ENCODE measurements around the gene PTPRT.

Gene PTPRT

GRCh38 chr20:42360621-42361020 is 829.1 kb downstream of the PTPRT start:
- Histone ChIP-seq H3K36me3 (ENCODE audit: control insufficient read depth in 1 of 2, insufficient read depth in 2 of 2, low read length in 2 of 2) (no peaks in the 10 kb centered on the region), H3K4me3 (ENCODE audit: low read depth in 1 of 2, low read length in 2 of 2) (no peak overlapping the region), H3K27ac (ENCODE audit: low read depth, low read length) (no peak overlapping the region), H3K4me1 (ENCODE audit: control insufficient read depth in 1 of 2, insufficient read depth in 2 of 2, low read length in 2 of 2) (no peaks in the 10 kb centered on the region), H3K9me3 (ENCODE audit: control insufficient read depth in 1 of 2, low read length in 2 of 2) (no peaks in the 10 kb centered on the region), H3K9ac (ENCODE audit: low read depth in 1 of 2, low read length in 2 of 2) (no peak overlapping the region), H3K27me3 (ENCODE audit: control insufficient read depth in 1 of 2, insufficient read depth in 2 of 2, low read length in 2 of 2) (no peaks in the 10 kb centered on the region)

- Histone ChIP-seq H3K27ac (ENCODE audit: low read depth, low read length) (no peak overlapping the region), H3K4me1 (ENCODE audit: control insufficient read depth in 1 of 2, insufficient read depth in 2 of 2, low read length in 2 of 2) (no peaks in the 10 kb centered on the region), H3K36me3 (ENCODE audit: control insufficient read depth in 1 of 2, insufficient read depth in 2 of 2, low read length in 2 of 2) (no peaks in the 10 kb centered on the region)
Observed at GRCh38 chr20:42359617-42360016, 830.1 kb downstream of the PTPRT start.

GRCh38 chr20:42352096-42352495 is 837.6 kb downstream of the PTPRT start:
- Histone ChIP-seq H3K36me3 (ENCODE audit: control insufficient read depth in 1 of 2, insufficient read depth in 2 of 2, low read length in 2 of 2) (no peaks in the 10 kb centered on the region), H3K4me1 (ENCODE audit: control insufficient read depth in 1 of 2, insufficient read depth in 2 of 2, low read length in 2 of 2) (no peaks in the 10 kb centered on the region), H3K27ac (ENCODE audit: low read depth, low read length) (no peak overlapping the region), H3K9ac (ENCODE audit: low read depth in 1 of 2, low read length in 2 of 2) (no peak overlapping the region), H3K9me3 (ENCODE audit: control insufficient read depth in 1 of 2, low read length in 2 of 2) (no peaks in the 10 kb centered on the region), H3K4me3 (ENCODE audit: low read depth in 1 of 2, low read length in 2 of 2) (no peak overlapping the region), H3K27me3 (ENCODE audit: control insufficient read depth in 1 of 2, insufficient read depth in 2 of 2, low read length in 2 of 2) (no peaks in the 10 kb centered on the region)

More at GRCh38 chr20:42359617-42360016, 830.1 kb downstream of the PTPRT start:
- Histone ChIP-seq H3K4me3 (ENCODE audit: low read depth in 1 of 2, low read length in 2 of 2) (no peak overlapping the region), H3K27me3 (ENCODE audit: control insufficient read depth in 1 of 2, insufficient read depth in 2 of 2, low read length in 2 of 2) (no peaks in the 10 kb centered on the region), H3K9me3 (ENCODE audit: control insufficient read depth in 1 of 2, low read length in 2 of 2) (no peaks in the 10 kb centered on the region), H3K9ac (ENCODE audit: low read depth in 1 of 2, low read length in 2 of 2) (no peak overlapping the region)

DNA sequence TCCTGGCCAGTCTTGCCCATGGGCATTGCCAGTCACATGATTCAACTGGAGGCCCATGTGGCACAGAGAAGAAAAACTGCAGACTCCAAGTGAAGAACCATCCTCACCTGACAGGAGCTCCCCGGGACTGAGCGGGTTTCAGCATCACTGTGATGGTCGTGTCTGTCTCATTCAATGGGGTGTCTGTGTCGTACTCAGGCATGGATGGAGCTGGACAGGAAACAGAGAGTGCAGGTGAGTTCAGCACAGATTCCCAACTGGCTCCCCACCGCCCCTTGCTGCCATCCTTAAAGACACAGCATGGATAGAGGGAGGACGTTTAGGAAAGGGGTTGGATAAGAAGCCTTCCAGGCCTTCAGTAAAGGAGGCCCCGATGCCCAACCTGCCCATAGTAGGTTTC is 839.2 kb downstream of the PTPRT start:
- Histone ChIP-seq H3K36me3 (ENCODE audit: control insufficient read depth in 1 of 2, insufficient read depth in 2 of 2, low read length in 2 of 2) (no peaks in the 10 kb centered on the region), H3K4me1 (ENCODE audit: control insufficient read depth in 1 of 2, insufficient read depth in 2 of 2, low read length in 2 of 2) (no peaks in the 10 kb centered on the region), H3K9ac (ENCODE audit: low read depth in 1 of 2, low read length in 2 of 2) (no peak overlapping the region), H3K4me3 (ENCODE audit: low read depth in 1 of 2, low read length in 2 of 2) (no peak overlapping the region), H3K27ac (ENCODE audit: low read depth, low read length) (no peak overlapping the region), H3K27me3 (ENCODE audit: control insufficient read depth in 1 of 2, insufficient read depth in 2 of 2, low read length in 2 of 2) (no peaks in the 10 kb centered on the region), H3K9me3 (ENCODE audit: control insufficient read depth in 1 of 2, low read length in 2 of 2) (no peaks in the 10 kb centered on the region)

DNA sequence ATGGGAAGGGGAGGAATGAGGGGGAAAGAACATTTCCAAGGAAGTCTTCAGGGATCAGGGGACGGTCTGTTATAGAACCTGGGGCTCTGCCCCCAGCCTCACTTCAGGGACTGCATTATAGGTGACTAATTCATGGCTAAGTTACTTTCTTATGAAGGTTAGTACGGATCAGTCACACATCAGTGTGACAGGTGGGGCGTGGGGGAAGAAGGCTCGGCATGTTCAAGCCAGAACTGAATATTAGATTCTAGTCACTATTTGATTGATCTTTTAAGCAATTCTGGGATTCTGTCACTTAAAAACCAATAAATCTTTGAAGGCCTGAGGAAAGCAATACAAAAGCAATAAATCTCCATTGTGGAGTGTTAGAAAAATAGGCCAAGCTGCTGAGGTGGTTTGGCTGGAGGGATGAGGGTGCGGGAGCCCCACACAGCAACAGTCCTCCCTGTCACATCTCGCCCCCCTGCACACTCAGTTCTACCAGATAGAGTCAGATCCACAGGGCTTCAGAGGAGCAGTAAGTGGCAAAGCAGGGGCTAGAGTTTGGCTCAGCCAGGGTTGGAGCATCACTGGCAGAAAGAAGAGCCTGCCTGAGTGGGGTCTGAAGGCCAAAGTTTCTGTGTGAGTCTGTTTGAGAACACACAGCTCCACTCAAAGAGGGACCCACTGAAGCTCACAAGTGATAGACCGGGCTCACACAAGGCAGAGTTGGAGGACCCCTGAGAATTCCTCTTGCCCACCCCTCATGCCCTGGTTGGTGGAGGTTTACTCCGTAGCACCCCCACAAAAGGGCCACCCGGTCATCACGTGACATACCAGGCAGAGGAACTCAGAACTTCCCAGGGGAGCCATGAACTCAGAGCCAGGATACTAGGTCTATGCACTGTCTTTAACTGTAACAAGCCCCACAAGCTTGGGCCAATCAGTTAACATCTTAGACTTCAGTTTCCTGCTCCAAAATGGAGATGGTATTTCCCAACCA is 843.2 kb downstream of the PTPRT start:
- H3K9ac ChIP-seq (ENCODE audit: low read depth in 1 of 2, low read length in 2 of 2), result no peak overlapping the region
- H3K27ac ChIP-seq (ENCODE audit: low read depth, low read length), result no peak overlapping the region
- H3K27me3 ChIP-seq (ENCODE audit: control insufficient read depth in 1 of 2, insufficient read depth in 2 of 2, low read length in 2 of 2), result no peaks in the 10 kb centered on the region
- no peaks in the 10 kb centered on the region for H3K36me3 ChIP-seq (ENCODE audit: control insufficient read depth in 1 of 2, insufficient read depth in 2 of 2, low read length in 2 of 2)
- no peak overlapping the region for H3K4me3 ChIP-seq (ENCODE audit: low read depth in 1 of 2, low read length in 2 of 2)
- H3K9me3 ChIP-seq (ENCODE audit: control insufficient read depth in 1 of 2, low read length in 2 of 2), result no peaks in the 10 kb centered on the region
- H3K4me1 ChIP-seq (ENCODE audit: control insufficient read depth in 1 of 2, insufficient read depth in 2 of 2, low read length in 2 of 2), result no peaks in the 10 kb centered on the region

- Histone ChIP-seq H3K9ac (ENCODE audit: low read depth in 1 of 2, low read length in 2 of 2) (no peak overlapping the region), H3K27me3 (ENCODE audit: control insufficient read depth in 1 of 2, insufficient read depth in 2 of 2, low read length in 2 of 2) (no peaks in the 10 kb centered on the region), H3K36me3 (ENCODE audit: control insufficient read depth in 1 of 2, insufficient read depth in 2 of 2, low read length in 2 of 2) (no peaks in the 10 kb centered on the region), H3K27ac (ENCODE audit: low read depth, low read length) (no peak overlapping the region), H3K4me1 (ENCODE audit: control insufficient read depth in 1 of 2, insufficient read depth in 2 of 2, low read length in 2 of 2) (no peaks in the 10 kb centered on the region), H3K9me3 (ENCODE audit: control insufficient read depth in 1 of 2, low read length in 2 of 2) (no peaks in the 10 kb centered on the region), H3K4me3 (ENCODE audit: low read depth in 1 of 2, low read length in 2 of 2) (no peak overlapping the region)
Observed at GRCh38 chr20:42341654-42342053, 848.1 kb downstream of the PTPRT start.

DNA sequence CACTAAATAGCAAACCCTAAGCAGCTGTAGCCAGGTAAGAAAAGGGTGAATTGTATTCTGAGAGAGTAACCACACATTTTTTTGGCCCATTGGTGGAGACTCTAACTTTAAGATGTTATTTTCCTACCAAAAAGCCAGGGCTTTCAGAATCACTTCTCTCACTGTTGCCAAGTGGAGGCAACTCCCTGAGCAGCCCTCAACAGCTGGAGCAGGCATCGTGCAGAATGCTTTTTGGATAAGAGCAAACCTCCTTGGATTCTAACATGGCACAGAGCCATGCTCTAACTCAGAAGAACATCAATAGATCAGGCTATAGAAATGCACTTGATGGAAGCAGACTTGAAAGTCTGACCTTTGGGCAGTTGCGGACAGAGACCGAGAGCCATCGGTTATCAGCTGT is 849.3 kb downstream of the PTPRT start:
- H3K36me3 ChIP-seq (ENCODE audit: control insufficient read depth in 1 of 2, insufficient read depth in 2 of 2, low read length in 2 of 2), result no peaks in the 10 kb centered on the region
- H3K27me3 ChIP-seq (ENCODE audit: control insufficient read depth in 1 of 2, insufficient read depth in 2 of 2, low read length in 2 of 2), result no peaks in the 10 kb centered on the region
- no peaks in the 10 kb centered on the region for H3K9me3 ChIP-seq (ENCODE audit: control insufficient read depth in 1 of 2, low read length in 2 of 2)
- H3K4me1 ChIP-seq (ENCODE audit: control insufficient read depth in 1 of 2, insufficient read depth in 2 of 2, low read length in 2 of 2), result no peaks in the 10 kb centered on the region
- H3K9ac ChIP-seq (ENCODE audit: low read depth in 1 of 2, low read length in 2 of 2), result no peak overlapping the region
- no peak overlapping the region for H3K27ac ChIP-seq (ENCODE audit: low read depth, low read length)
- no peak overlapping the region for H3K4me3 ChIP-seq (ENCODE audit: low read depth in 1 of 2, low read length in 2 of 2)

GRCh38 chr20:42338294-42339201 is 851.2 kb downstream of the PTPRT start:
- Histone ChIP-seq H3K27me3 (ENCODE audit: control insufficient read depth in 1 of 2, insufficient read depth in 2 of 2, low read length in 2 of 2) (no peaks in the 10 kb centered on the region), H3K4me1 (ENCODE audit: control insufficient read depth in 1 of 2, insufficient read depth in 2 of 2, low read length in 2 of 2) (no peaks in the 10 kb centered on the region), H3K9me3 (ENCODE audit: control insufficient read depth in 1 of 2, low read length in 2 of 2) (no peaks in the 10 kb centered on the region), H3K27ac (ENCODE audit: low read depth, low read length) (no peak overlapping the region), H3K36me3 (ENCODE audit: control insufficient read depth in 1 of 2, insufficient read depth in 2 of 2, low read length in 2 of 2) (no peaks in the 10 kb centered on the region), H3K4me3 (ENCODE audit: low read depth in 1 of 2, low read length in 2 of 2) (no peak overlapping the region), H3K9ac (ENCODE audit: low read depth in 1 of 2, low read length in 2 of 2) (no peak overlapping the region)

GRCh38 chr20:42336576-42336975 is 853.1 kb downstream of the PTPRT start:
- H3K9ac ChIP-seq (ENCODE audit: low read depth in 1 of 2, low read length in 2 of 2), result no peak overlapping the region

More at GRCh38 chr20:42336576-42336975, 853.1 kb downstream of the PTPRT start:
- H3K4me1 ChIP-seq (ENCODE audit: control insufficient read depth in 1 of 2, insufficient read depth in 2 of 2, low read length in 2 of 2), result no peaks in the 10 kb centered on the region
- H3K27ac ChIP-seq (ENCODE audit: low read depth, low read length), result no peak overlapping the region
- no peaks in the 10 kb centered on the region for H3K27me3 ChIP-seq (ENCODE audit: control insufficient read depth in 1 of 2, insufficient read depth in 2 of 2, low read length in 2 of 2)
- H3K9me3 ChIP-seq (ENCODE audit: control insufficient read depth in 1 of 2, low read length in 2 of 2), result no peaks in the 10 kb centered on the region
- H3K4me3 ChIP-seq (ENCODE audit: low read depth in 1 of 2, low read length in 2 of 2), result no peak overlapping the region
- H3K36me3 ChIP-seq (ENCODE audit: control insufficient read depth in 1 of 2, insufficient read depth in 2 of 2, low read length in 2 of 2), result no peaks in the 10 kb centered on the region

All from duodenal mucosa (tissue), 2 donors.